Activated CD4-positive, CD25-positive, alpha-beta regulatory T cell treated with anti-CD3 and anti-CD28 coated beads, Interleukin-2, amount 50 U/mL, for 72 hours (primary cell): ENCODE results near the gene CLMP.

ENCODE experiments used
- DNase-seq: peaks from one replicate; pipeline ENCODE4 v3.0.0; 2021

Gene CLMP

DNA sequence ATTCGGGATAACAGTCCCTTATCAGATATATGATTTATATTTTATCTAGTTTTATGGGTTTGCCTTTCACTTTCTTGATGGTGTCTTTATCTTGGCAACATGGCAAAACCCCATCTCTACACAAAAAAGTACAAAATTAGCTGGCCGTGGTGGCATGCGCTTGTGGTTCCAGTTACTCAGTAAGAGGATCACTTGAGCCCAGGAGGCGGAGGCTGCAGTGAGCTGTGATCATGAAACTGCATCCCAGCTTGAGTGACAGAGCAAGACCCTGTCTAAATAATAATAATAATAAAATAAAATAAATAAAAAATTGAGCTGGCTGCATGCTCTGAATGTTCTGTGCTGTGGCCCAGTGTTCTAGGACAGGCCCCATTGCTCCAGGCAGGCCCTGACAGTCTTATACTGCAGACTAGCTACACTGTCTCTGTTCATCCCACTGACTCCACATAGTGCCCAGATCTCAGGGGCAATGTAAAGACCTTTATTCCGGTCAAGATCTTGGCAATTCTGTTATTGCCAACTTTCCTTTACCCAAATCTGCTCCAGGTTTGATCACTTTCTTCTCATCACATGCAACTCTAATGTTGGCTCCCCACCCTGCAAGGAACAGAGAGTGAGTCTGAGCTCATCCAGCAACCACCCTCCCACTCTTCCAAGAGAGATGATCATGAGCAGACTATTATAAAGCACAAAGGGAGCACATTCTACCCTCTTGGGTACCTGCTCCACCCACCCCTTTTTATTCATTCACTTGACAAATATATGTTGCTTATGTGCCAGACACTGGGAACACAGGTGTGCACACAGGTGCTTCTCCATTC, 141.9 kb downstream of the CLMP start:
- DNase-seq: no peak

GRCh38 chr11:123051634-123052033, 143.4 kb downstream of the CLMP start:
- DNase-seq: no peak

DNA sequence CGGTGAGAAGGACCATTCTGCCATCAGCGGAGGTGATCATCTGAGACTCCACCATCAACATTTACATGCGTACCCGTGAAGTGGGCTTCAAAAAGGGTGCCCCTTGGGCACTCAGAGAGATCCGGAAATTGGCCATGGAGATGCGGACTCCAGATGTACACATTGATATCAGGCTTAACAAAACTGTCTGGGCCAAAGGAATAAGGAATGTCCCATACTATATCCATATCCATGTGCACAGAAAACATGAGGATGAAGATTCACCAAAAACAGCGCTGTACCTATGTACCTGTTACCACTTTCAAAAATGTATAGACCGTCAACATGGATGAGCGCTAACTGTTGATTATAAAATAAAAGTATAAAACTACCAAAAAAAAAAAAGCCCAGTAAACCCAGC, 143.9 kb downstream of the CLMP start:
- DNase-seq: no peak

- DNase-seq: no peak
Observed at GRCh38 chr11:123047947-123048293, 147.1 kb downstream of the CLMP start.

GRCh38 chr11:123047266-123047946, 147.6 kb downstream of the CLMP start:
- DNase-seq: no peak

GRCh38 chr11:123046473-123047259, 148.4 kb downstream of the CLMP start:
- DNase-seq: no peak

- no peak for DNase-seq
Observed at GRCh38 chr11:123045101-123045500, 149.9 kb downstream of the CLMP start.

DNA sequence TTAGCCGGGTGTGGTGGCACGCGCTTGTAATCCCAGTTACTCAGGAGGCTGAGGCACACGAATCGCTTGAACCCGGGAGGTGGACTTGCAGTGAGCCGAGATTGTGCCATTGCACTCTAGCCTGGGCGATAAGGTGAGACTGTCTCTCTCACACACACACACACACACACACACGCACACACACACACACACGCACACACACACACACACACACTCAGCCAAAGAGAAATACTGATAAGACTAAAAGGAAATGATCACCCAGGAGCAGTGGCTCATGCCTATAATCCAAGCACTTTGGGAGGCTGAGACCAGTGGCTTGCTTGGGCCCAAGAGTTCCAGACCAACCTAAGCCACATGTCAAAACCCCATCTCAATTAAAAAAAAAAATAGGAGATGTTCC, 153.9 kb downstream of the CLMP start:
- DNase-seq: no peak

DNA sequence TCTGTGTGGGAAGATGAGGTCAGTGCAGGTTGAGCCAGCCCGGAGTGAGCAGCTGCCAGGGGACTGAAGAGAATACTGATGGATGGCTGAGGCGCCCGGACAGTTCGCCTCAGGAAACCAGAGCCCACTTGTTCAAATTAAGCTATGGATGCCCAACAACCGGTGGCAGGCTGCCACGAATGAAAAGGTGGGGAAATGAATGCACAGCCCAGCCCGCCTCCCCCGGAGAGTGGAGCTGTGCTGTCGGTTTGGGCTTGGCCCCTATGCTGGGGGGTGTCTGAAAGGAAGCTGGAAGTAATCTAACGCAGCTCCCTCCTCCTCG, 155.0 kb downstream of the CLMP start:
- no peak for DNase-seq

GRCh38 chr11:123035831-123036230, 159.2 kb downstream of the CLMP start:
- DNase-seq: no peak

DNA sequence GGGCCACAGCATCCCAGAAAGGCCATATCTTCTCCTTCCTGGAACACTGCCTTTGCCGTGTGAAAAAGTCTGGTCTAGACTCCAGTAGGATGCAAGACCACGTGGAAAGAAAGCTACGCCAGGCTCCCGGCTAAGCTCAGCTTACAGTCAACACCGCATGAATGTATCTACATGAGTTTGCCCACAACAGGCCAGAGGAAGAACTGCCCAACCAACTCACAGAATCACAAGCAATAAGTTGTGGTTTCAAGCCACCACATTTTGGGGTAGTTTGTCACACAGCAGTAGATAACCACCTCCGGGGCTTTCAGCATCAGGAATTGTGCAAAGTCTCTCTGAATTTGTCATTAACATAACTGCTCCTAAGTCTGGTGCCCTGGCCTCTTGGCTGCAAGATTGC, 160.5 kb downstream of the CLMP start:
- no peak for DNase-seq

GRCh38 chr11:123033895-123034294, 161.2 kb downstream of the CLMP start:
- no peak for DNase-seq

DNA sequence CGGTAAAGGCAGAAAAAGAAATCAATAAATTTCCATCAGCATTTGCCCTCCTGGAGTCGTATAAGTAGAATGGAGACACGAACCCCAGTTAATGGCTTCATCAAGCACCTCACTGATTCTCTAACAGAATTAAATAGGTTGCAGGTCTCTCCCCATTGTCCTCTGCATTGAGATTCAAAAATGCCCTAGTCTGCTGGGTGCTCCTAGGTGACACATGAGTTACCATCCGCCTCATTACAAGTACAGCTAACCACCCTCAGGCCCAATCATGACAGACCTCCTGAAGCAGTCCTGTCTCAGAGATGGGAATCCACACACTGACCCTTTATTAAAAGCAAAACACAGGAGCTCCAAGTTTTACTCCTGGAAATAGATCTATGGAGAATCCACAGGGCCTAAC, 164.5 kb downstream of the CLMP start:
- DNase-seq: no peak

DNA sequence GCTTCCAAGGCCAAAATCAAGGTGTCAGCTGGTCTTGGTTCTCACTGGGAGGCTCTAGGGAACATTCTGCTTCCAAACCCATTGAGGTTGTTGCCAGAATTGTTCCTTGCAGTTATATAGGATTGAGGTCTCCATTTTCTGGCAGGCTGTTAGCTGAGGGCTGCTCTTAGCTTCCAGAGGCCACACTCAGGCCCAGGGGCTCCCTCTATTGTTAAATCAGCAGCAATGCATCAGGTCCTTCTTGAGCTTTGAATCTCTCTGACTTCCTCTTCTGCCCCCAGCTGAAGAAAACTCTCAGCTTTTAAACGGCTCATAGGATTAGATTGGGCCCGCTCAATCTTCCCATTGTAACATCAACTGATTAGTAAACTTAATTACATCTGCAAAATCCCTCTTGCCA, 174.1 kb downstream of the CLMP start:
- DNase-seq: no peak
